GM19240 (cell line): ENCODE data around the gene TMEM51.

ENCODE experiments used
- DNase-seq: peaks from one replicate; pipeline ENCODE4 v3.0.0; 2011; ENCODE audit warnings: low spot score; ENCODE audit not compliant: insufficient read length

Gene TMEM51

DNA sequence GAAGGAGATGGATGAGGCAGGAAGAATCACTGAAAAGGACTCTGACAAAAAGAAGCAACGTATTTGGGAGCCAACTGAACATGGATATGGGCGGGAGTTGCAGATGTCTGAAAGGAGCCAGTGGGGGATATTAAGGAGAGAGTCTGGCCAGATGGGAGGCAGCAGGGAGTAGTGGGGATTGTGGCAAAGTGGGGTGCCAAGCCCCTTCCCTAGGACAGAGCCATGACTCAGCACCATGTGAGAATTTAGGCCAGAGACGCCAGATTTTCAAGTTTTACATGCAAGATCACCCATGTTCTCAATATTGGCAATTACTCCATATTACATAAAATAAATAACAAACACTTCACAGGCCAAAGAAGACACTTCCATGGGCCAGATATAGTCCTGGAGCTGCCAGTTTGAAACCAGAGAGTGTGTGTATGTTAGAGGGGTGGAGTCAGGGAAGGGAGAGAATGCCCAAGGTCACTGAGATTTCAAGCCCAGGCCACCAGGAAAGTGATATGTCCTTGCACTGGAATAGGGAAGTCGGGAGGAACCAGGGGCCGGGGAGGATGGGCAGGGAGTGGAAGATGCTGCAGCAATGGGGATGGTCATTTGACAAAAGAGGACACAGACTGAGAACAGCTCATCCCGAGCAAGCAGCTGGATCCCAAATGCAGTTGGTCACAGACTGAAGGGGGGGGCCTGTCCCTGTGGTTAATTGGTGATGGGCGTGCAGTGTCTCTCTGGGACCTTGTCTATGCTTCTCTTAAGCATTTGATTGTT lies 23.5 kb downstream of the TMEM51 start:
- DNase-seq: no peak

DNA sequence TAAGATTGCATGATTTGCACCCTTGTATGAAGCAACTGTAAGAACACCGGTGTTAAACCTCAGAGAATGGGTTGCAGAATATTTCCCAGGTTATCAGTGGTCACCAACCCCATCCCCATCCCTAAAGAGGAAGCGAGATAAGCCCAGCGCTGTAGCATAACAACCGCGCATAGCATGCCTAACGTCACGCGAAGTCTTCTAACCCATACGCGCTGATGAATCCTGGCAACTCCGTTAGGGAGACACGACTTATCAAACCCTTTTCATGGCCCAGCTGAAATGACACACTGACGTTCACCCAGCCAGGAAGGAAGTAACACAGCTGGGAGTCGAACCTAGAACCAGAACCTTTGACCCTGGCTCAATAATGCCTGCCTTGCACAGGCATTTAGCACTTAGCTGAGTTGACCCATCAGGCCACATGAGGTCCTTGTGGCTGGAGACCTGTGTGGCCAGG lies 24.2 kb downstream of the TMEM51 start:
- DNase-seq: no peak

DNA sequence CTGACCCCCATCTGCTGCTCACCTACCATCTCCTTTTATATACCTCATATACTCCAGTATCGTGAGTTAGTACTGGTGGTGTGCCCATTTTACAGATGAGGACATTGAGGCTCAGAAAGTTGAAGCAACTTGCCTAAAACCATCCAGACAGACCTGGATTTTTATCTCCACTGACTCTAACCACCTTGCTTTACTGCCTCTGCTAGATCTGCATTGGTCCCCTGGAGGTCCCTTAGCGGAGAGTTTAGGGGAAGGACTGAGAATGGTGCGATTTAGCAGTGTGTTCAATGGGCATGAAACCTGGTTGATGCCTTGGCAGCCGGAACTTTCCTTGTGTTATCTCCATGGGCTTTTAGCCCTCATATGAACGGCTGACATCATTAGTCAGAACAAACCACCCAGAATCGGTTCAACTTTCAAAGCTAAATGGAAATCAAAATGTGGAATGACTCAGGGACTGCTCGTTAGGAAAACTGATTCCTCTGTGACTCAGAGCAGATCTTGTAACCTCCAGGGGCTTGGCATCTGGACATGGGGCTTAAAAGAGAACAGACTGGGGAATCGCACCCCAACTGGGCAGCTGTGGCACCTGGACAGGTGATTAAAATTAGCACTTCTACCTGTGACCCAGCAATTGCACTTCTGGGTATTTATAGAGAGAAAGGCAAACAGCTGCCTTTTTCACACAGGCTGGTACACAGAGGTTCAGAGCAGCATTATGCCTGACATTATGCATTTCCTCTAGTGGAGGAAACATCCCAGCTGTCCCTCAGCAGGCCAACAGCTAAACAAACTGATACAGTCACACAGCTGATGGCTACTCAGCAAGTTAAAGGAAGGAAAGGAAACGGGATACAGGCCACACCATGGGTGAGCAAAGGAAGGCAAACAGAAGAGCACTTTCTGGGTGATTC lies 25.3 kb downstream of the TMEM51 start:
- DNase-seq: no peak

DNA sequence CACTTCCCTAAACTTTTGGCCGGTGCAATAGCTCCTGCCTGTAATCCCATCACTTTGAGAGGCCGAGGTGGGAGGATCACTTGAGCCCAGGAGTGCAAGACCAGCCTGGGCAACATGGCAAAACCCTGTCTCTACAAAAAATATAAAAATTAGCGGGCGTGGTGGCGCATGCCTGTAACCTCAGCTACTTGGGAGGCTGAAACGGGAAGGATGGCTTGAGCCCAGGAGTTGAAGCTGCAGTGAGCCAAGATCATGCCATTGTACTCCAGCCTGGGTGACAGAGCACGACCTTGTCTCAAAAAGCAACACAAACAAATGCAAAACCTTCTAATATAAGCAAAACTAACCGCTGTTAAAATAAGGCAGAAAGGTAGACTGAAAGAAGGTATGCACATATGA lies 25.9 kb downstream of the TMEM51 start:
- no peak for DNase-seq

DNA sequence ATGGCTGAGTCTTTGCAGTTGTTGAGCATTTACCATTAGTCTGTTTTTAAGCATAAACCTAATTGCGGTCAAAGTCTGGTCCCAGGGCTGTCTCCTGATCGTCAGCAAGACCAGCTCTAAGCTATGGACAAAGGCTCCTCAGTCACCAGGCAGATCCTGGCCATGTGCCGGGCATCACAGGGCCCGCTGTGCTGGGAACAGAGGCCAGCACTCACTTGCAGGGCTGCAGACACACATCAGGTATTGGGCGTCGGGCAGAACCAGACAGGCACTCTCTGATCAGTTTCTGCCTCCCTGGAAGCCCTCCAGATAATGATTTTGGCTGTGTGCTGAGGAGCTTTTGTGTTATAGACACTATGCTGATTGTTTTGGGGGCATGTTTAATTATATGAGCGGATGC lies 26.6 kb downstream of the TMEM51 start:
- DNase-seq: no peak

DNA sequence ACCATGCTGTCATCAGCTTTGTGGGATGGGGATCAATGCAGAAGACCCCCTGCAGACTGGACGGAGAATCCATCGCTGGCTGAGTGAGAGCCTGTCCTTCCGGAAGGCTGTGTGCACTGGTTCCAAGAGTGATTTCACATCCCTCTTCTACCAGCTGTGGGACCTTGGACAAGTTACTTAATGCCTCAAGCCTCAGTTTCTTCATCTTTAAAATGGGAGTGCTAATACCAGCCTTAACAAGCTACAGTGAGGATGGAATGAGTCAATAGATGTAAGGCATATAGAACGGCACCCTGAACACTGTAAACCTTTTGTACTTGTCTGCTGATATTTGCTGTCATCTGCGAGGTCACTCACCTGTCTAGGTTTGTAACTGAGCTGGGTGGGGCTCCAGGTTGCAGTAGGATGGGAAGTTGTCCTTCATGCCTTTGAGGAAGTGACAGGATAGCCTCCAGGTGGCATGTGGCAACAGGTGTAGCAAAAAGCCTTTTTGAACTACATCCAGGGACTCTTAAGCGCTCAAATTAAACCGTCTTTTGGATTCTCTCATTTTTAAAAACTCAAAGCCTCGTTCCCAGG lies 27.5 kb downstream of the TMEM51 start:
- no peak for DNase-seq

- no peak for DNase-seq
Observed at GRCh38 chr1:15181564-15181963, 28.0 kb downstream of the TMEM51 start.

DNA sequence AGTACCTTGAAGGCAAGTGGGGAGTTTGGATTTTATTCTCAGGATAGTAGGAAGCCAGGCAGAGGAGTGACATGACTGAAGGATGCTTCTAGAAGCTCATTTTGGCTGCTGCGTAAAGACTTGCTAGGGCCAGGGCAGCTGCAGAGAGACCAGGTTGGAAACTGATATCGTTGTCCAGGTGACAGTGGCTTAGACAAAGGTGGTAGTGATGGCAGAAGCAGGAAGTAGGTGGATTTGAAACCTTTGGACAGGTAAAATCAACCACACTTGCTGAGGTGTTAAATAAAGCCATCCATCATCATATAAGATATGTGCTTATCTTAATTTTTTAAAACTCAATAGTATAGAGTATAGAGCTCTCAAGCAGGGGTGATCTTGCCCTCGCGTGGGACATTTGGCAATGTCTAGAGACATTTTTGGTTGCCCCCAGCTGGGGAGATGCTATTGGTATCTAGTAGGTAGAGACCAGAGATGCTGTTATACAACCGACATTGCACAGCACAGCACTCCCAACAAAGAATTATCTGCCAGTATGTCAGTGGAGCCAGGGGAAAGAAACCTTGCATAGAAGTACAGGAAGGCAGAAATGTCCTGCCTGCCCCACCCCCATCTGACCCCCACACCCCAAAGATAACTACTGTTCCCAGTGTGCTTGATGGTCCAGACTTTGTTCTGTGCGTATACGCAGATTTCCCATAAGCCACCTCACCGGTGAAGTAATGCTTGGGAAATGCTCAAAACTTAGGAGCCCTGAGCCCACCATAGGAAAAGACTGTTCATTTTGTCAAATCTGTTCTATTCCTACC lies 31.1 kb downstream of the TMEM51 start:
- no peak for DNase-seq

DNA sequence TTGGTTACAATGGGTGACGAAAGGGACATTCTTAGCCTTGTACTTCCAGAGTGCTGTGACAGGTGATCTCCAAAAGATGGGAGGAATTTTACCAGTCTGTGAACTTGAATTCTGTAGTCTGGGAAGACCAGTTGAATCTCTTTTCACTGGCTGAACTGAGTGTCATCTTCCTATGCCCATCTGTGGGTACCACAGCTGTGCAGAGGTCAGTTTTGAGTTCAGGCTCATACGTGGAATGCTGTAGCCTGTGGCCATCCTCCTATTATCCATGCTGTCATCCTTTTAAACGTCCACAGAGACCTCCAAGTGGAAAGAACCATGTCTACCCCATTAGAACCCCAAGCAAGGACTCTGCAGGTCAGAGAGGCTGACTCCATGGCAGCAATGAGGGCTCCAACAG lies 32.1 kb downstream of the TMEM51 start:
- no peak for DNase-seq

GRCh38 chr1:15186073-15186845 lies 32.7 kb downstream of the TMEM51 start:
- no peak for DNase-seq

DNA sequence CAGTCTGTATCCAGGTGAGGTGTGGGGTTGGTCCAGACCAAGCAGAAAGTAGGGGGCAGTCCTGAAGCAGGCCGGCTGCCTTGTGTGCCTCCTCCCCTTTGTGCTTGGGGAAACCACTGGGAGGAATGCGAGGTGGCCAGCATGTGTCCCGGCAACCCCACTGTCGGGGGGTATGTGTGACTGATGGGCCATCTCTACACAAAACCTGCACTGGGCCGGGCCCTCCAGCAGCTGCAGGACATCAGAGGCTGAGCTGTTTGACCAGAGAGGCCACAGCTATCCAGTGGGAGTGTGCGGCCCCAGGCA lies 33.3 kb downstream of the TMEM51 start:
- no peak for DNase-seq

GRCh38 chr1:15187175-15188129 lies 33.9 kb downstream of the TMEM51 start:
- no peak for DNase-seq

GRCh38 chr1:15188130-15188524 lies 34.6 kb downstream of the TMEM51 start:
- DNase-seq: no peak

DNA sequence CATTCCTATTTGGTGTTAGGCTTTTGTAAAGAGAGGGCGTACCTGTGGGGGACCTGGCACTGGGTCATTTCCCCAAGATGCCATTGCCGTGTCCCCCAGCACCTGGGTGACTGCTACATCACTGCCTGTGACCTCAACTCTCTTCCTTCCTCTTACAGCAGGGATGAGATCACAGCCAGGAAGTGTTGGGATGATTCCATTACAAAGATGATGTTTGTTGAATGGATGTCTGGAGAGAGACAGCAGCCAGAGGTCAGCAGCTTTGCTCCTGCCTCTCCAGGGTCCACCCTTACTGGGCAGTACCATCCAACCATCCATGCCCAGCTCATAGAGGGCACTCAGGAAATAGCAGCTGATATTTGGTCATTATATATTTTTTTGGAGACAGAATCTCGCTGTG lies 35.1 kb downstream of the TMEM51 start:
- DNase-seq: no peak

DNA sequence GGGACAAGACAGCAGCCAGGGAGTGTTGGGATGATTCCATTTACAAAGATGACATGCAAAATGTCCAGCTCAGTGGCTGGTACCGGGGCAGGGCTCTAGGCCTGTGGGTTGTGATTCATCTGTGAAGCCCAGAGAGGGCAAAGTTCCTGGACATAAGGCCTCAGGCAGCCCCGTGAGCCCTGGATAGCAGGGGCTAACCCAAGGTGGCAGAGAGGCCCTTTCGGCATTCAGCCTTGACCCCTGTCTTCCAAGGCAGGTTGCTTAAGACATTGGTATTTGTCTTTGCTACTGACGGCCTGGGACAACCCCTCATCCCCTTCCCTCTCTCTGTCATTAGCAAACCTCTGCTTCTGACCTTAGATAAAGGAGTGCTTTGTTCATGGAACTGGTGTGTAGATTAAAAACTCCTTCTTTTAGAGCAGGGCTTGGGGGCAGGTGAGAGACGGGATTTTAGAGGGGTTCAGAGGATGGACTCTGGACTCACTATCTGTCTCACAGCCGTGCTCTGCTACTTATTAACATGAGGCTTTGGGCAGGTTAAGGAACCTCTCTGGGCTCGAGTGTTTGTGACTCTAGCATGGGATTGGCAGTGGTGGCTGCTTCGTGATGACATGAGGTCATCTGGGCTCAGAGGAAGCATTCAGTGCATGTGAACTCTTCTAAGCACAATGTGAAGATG lies 36.3 kb downstream of the TMEM51 start:
- no peak for DNase-seq

DNA sequence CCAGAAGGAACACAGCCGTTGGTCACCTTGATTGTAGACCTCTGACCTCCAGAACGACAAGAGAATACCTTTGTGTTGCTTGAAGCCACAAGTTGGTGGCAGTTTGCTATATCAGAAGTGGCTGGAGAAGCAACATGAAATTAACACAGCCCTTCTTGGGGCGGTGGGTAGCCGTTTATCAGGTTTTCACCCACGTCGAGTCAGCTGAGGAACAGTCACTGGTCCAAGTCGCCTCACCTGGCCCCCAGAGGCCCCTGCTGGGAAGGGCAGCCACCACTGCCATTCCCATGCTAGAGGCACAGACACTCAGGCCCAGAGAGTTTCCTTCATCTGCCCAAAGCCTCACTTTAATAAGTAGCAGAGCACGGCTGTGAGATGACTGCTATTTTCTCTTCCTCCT lies 37.7 kb downstream of the TMEM51 start:
- DNase-seq: no peak

- no peak for DNase-seq
Observed at GRCh38 chr1:15191770-15192169, 38.2 kb downstream of the TMEM51 start.

- DNase-seq: no peak
Observed at GRCh38 chr1:15192916-15193550, 39.5 kb downstream of the TMEM51 start.
